ENCODE measurements around the gene CIDEB. TPM values are rescaled to one million over a fixed set of nuclear protein-coding genes. Genes with fewer than 3 reads are reported as not detected.

CIDEB gene
- polyA plus RNA-seq, 3 donors: 36.4 to 126 (median 63.8) TPM

GRCh38 chr14:24342889-24343288 lies 35.1 kb upstream of the CIDEB start:
- Histone ChIP-seq H3K9ac (ENCODE audit: insufficient read depth, low read length, poor library complexity, severe bottlenecking) (no peak overlapping the region), H3K27ac (ENCODE audit: low read depth in 1 of 2, low read length in 2 of 2) (no peak overlapping the region), H3K4me2 (replicated peaks; ENCODE audit: extremely low read depth, low read length, poor library complexity, severe bottlenecking) (no peak overlapping the region), H3K4me3 (replicated peaks in 1 of 3; ENCODE audit: low read depth in 2 of 3, low read length in 3 of 3) (no peak overlapping the region), H3K4me1 (ENCODE audit: control insufficient read depth in 1 of 2, insufficient read depth in 2 of 2, low read length in 2 of 2) (peaks cover 25 to 39% of the 10 kb centered on the region in 2 donors), H3K79me2 (ENCODE audit: insufficient read depth, low read length) (peaks cover 18% of the 10 kb centered on the region), H3K27me3 (ENCODE audit: control insufficient read depth in 2 of 2, insufficient read depth in 2 of 2, low read length in 2 of 2) (peaks cover 0 to 6% of the 10 kb centered on the region in 2 donors), H3K9me3 (replicated peaks in 1 of 2; ENCODE audit: control insufficient read depth in 1 of 2, insufficient read depth in 1 of 2, low read length in 2 of 2) (no peaks in the 10 kb centered on the region), H2AFZ (ENCODE audit: insufficient read depth, low read depth, low read length, poor library complexity, severe bottlenecking) (no peak overlapping the region), H4K20me1 (ENCODE audit: insufficient read depth, low read length) (peaks cover 11% of the 10 kb centered on the region), H3K36me3 (replicated peaks in 1 of 2; ENCODE audit: control insufficient read depth in 1 of 2, insufficient read depth in 2 of 2, low read length in 2 of 2) (peaks cover 3 to 7% of the 10 kb centered on the region in 2 donors)
- no peak overlapping the region for H3K4me3 Mint-ChIP-seq
- H3K27ac Mint-ChIP-seq: no peak overlapping the region
- H3K9me3 Mint-ChIP-seq: no peaks in the 10 kb centered on the region
- no peak for TF ChIP-seq CTCF (IDR thresholded peaks at IDR 0.05)
- peaks cover 0 to 5% (median 1%) of the 10 kb centered on the region in 3 donors for H3K27me3 Mint-ChIP-seq (ENCODE audit: low read depth in 3 of 3)
- no CpG with 5 or more reads among the region's 4 CpGs for WGBS (ENCODE audit: insufficient coverage)
- peaks cover 38% of the 10 kb centered on the region for H3K4me1 Mint-ChIP-seq
- intact Hi-C loops (cut with micrococcal nuclease): no loop called here
- peaks cover 7 to 9% of the 10 kb centered on the region in 2 donors for H3K36me3 Mint-ChIP-seq
- no peak for DNase-seq

GRCh38 chr14:24340606-24341005 lies 32.8 kb upstream of the CIDEB start:
- no peak overlapping the region for H3K4me3 ChIP-seq (replicated peaks in 1 of 3; ENCODE audit: low read depth in 2 of 3, low read length in 3 of 3)
- no peak overlapping the region for H3K27ac Mint-ChIP-seq
- H3K9me3 Mint-ChIP-seq: peaks cover 0 to under 1% (median 0%) of the 10 kb centered on the region in 7 donors
- H3K4me3 Mint-ChIP-seq: no peak overlapping the region
- no CpG with 5 or more reads among the region's 1 CpG for WGBS (ENCODE audit: insufficient coverage)
- peaks cover 33% of the 10 kb centered on the region for H4K20me1 ChIP-seq (ENCODE audit: insufficient read depth, low read length)
- peaks cover 1 to 10% (median 1%) of the 10 kb centered on the region in 3 donors for H3K27me3 Mint-ChIP-seq (ENCODE audit: low read depth in 3 of 3)
- TF ChIP-seq CTCF (IDR thresholded peaks at IDR 0.05): no peak
- H3K9me3 ChIP-seq (replicated peaks in 1 of 2; ENCODE audit: control insufficient read depth in 1 of 2, insufficient read depth in 1 of 2, low read length in 2 of 2): no peaks in the 10 kb centered on the region
- peaks cover 19 to 26% of the 10 kb centered on the region in 2 donors for H3K36me3 ChIP-seq (replicated peaks in 1 of 2; ENCODE audit: control insufficient read depth in 1 of 2, insufficient read depth in 2 of 2, low read length in 2 of 2)
- H3K27me3 ChIP-seq (ENCODE audit: control insufficient read depth in 2 of 2, insufficient read depth in 2 of 2, low read length in 2 of 2): peaks cover 0 to under 1% of the 10 kb centered on the region in 2 donors
- peaks cover 42 to 62% of the 10 kb centered on the region in 2 donors for H3K4me1 ChIP-seq (ENCODE audit: control insufficient read depth in 1 of 2, insufficient read depth in 2 of 2, low read length in 2 of 2)
- H3K9ac ChIP-seq (ENCODE audit: insufficient read depth, low read length, poor library complexity, severe bottlenecking): no peak overlapping the region
- no peak overlapping the region for H3K27ac ChIP-seq (ENCODE audit: low read depth in 1 of 2, low read length in 2 of 2)
- H3K36me3 Mint-ChIP-seq: peaks cover 29 to 30% of the 10 kb centered on the region in 2 donors
- H2AFZ ChIP-seq (ENCODE audit: insufficient read depth, low read depth, low read length, poor library complexity, severe bottlenecking): no peak overlapping the region
- intact Hi-C loops (cut with micrococcal nuclease): no loop called here
- H3K4me1 Mint-ChIP-seq: peaks cover 61% of the 10 kb centered on the region
- no peak overlapping the region for H3K4me2 ChIP-seq (replicated peaks; ENCODE audit: extremely low read depth, low read length, poor library complexity, severe bottlenecking)
- H3K79me2 ChIP-seq (ENCODE audit: insufficient read depth, low read length): peaks cover 21% of the 10 kb centered on the region
- DNase-seq: no peak
